ENCODE measurements around the gene WFDC11. TPM values are rescaled to one million over a fixed set of nuclear protein-coding genes. Genes with fewer than 3 reads are reported as not detected.

The WFDC11 gene
- total RNA-seq, 2 experiments from 2014 or later = not detected

DNA sequence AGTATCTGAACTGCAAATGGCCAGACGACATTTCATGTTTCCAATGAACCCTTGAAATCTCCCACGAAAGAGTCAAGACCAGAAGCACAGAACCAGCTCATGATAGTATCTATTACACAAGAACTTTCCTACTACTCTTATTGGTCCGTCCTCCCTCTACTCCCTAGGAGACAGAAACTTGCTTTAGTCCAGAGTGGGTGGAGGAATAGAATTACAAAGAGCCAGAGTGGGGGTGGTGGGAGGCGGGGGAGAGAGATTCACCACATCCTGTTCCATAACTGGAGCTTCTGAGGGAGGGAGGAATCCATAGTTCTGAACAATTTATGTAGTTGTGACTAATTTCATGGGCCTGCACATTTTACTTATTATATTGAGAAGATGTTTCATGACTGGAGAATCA is 59.0 kb downstream of the WFDC11 start:
- CTCF ChIA-PET = no interaction called here
- ATAC-seq (ENCODE audit: poor library complexity) = no peak
- Mint-ChIP-seq H3K27me3 (peaks cover 25% of the 10 kb centered on the region), H3K36me3 (ENCODE audit: low read depth) (no peaks in the 10 kb centered on the region), H3K27ac (no peak overlapping the region), H3K9me3 (no peaks in the 10 kb centered on the region), H3K4me3 (no peak overlapping the region), H3K4me1 (ENCODE audit: low read depth) (peaks cover 3% of the 10 kb centered on the region)
- intact Hi-C loops (cut with DNase I, micrococcal nuclease) = no loop called here
- no peaks in the 10 kb centered on the region for H3K36me3 ChIP-seq (ENCODE audit: insufficient read depth, low read length)
- no peak overlapping the region for H3K27ac ChIP-seq (ENCODE audit: low read depth in 1 of 2, low read length in 2 of 2)
- TF ChIP-seq, protein P1, sequence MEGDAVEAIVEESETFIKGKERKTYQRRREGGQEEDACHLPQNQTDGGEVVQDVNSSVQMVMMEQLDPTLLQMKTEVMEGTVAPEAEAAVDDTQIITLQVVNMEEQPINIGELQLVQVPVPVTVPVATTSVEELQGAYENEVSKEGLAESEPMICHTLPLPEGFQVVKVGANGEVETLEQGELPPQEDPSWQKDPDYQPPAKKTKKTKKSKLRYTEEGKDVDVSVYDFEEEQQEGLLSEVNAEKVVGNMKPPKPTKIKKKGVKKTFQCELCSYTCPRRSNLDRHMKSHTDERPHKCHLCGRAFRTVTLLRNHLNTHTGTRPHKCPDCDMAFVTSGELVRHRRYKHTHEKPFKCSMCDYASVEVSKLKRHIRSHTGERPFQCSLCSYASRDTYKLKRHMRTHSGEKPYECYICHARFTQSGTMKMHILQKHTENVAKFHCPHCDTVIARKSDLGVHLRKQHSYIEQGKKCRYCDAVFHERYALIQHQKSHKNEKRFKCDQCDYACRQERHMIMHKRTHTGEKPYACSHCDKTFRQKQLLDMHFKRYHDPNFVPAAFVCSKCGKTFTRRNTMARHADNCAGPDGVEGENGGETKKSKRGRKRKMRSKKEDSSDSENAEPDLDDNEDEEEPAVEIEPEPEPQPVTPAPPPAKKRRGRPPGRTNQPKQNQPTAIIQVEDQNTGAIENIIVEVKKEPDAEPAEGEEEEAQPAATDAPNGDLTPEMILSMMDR (IDR thresholded peaks at IDR 0.05) = no peak
- no peaks in the 10 kb centered on the region for H3K4me1 ChIP-seq (ENCODE audit: insufficient read depth, low read length)
- H3K27me3 ChIP-seq (ENCODE audit: control insufficient read depth in 1 of 2, insufficient read depth in 2 of 2, low read length in 2 of 2) = peaks cover 0 to 7% of the 10 kb centered on the region in 2 experiments
- peaks cover 7 to 8% of the 10 kb centered on the region in 2 experiments for H3K9me3 ChIP-seq (ENCODE audit: control insufficient read depth in 1 of 2, insufficient read depth in 1 of 2, low read length in 2 of 2)
- DNase-seq = no peak
- H3K4me3 ChIP-seq (ENCODE audit: low read length) = no peak overlapping the region
- POLR2A ChIA-PET = no interaction called here

DNA sequence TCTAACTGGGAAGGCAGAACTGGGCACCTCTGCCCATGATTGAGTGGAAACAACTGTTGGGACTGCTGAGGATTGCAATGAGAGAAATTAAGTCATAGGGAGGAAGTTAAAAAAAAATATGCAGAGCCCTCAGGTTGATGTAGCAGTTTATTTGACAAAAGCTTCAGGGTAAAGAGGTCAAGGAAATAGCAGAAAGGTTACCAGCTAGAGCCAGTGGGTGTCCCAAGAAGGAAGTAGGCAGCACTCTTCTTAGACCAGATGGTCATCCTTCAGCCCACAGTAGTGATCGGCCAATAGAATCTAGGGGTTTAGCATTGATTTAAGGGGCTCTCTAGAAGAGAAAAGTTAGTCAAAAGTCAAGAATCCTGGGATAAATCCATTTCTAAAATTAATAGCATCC is 62.2 kb downstream of the WFDC11 start:
- ATAC-seq (ENCODE audit: poor library complexity) (no peak), DNase-seq (no peak)
- H3K27ac Mint-ChIP-seq = no peak overlapping the region
- CTCF ChIA-PET = no interaction called here
- no peaks in the 10 kb centered on the region for H3K36me3 Mint-ChIP-seq (ENCODE audit: low read depth)
- Histone ChIP-seq H3K4me3 (ENCODE audit: low read length) (no peak overlapping the region), H3K27ac (ENCODE audit: low read depth in 1 of 2, low read length in 2 of 2) (no peak overlapping the region), H3K4me1 (ENCODE audit: insufficient read depth, low read length) (no peaks in the 10 kb centered on the region), H3K36me3 (ENCODE audit: insufficient read depth, low read length) (no peaks in the 10 kb centered on the region), H3K9me3 (ENCODE audit: control insufficient read depth in 1 of 2, insufficient read depth in 1 of 2, low read length in 2 of 2) (peaks cover 8 to 12% of the 10 kb centered on the region in 2 experiments), H3K27me3 (ENCODE audit: control insufficient read depth in 1 of 2, insufficient read depth in 2 of 2, low read length in 2 of 2) (no peaks in the 10 kb centered on the region)
- peaks cover 46% of the 10 kb centered on the region for H3K27me3 Mint-ChIP-seq
- peaks cover 6% of the 10 kb centered on the region for H3K4me1 Mint-ChIP-seq (ENCODE audit: low read depth)
- intact Hi-C loops (cut with DNase I, micrococcal nuclease) = no loop called here
- no peak overlapping the region for H3K4me3 Mint-ChIP-seq
- peaks cover 5% of the 10 kb centered on the region for H3K9me3 Mint-ChIP-seq
- TF ChIP-seq, protein P1 (IDR thresholded peaks at IDR 0.05) = no peak
- POLR2A ChIA-PET = no interaction called here

Small RNA genes lying within 50 kb of the gene (microRNA-seq; reads per million reads assigned to microRNA genes)
- gene MIR3617 (ENCODE audit: borderline microRNAs expressed, borderline replicate concordance) = not detected

Other genes starting within 250 kb of the WFDC11 start
- gene WFDC2, start 200.5 kb downstream of the WFDC11 start, total RNA-seq = not detected
- not detected for gene SPINT3, start 154.6 kb downstream of the WFDC11 start, total RNA-seq
- gene WFDC6, start 130.8 kb downstream of the WFDC11 start, total RNA-seq = not detected
- gene EPPIN, start 122.8 kb downstream of the WFDC11 start, total RNA-seq = not detected
- gene WFDC8, start 91.0 kb downstream of the WFDC11 start, total RNA-seq = not detected
- not detected for gene WFDC10A, start 40.5 kb downstream of the WFDC11 start, total RNA-seq
- not detected for gene WFDC9, start 39.0 kb downstream of the WFDC11 start, total RNA-seq
- not detected for gene WFDC13, start 31.8 kb upstream of the WFDC11 start, total RNA-seq
- not detected for gene WFDC10B, start 34.8 kb upstream of the WFDC11 start, total RNA-seq
- not detected for gene SPINT4, start 52.1 kb upstream of the WFDC11 start, total RNA-seq
- gene WFDC3, start 121.6 kb upstream of the WFDC11 start, total RNA-seq = not detected
- 10 to 100 TPM in 1 of 2 experiments, 1 to 10 TPM in 1; 9.3 to 10.4 TPM for gene DNTTIP1, start 121.7 kb upstream of the WFDC11 start, total RNA-seq
- gene UBE2C, start 142.4 kb upstream of the WFDC11 start, total RNA-seq = under 1 TPM; 0.52 to 0.64 TPM
- 1 to 10 TPM; 1.2 to 1.5 TPM for gene TNNC2, start 157.1 kb upstream of the WFDC11 start, total RNA-seq
- gene SNX21, start 163.6 kb upstream of the WFDC11 start, total RNA-seq = under 1 TPM; 0.36 to 0.89 TPM
- 10 to 100 TPM; 19.1 to 19.9 TPM for gene ACOT8, start 187.2 kb upstream of the WFDC11 start, total RNA-seq
- gene ZSWIM3, start 187.4 kb upstream of the WFDC11 start, total RNA-seq = under 1 TPM; 0.36 to 0.44 TPM
- gene ZSWIM1, start 211.0 kb upstream of the WFDC11 start, total RNA-seq = 10 to 100 TPM in 1 of 2 experiments, 1 to 10 TPM in 1; 9.3 to 10.7 TPM
- gene SPATA25, start 217.4 kb upstream of the WFDC11 start, total RNA-seq = 1 to 10 TPM in 1 of 2 experiments, under 1 TPM in 1; 0.49 to 1.3 TPM
- gene NEURL2, start 221.0 kb upstream of the WFDC11 start, total RNA-seq = 1 to 10 TPM; 1.5 to 2.5 TPM
- 10 to 100 TPM; 40.3 to 42.6 TPM for gene CTSA, start 221.1 kb upstream of the WFDC11 start, total RNA-seq
- not detected for gene PLTP, start 241.9 kb upstream of the WFDC11 start, total RNA-seq